ENCODE measurements around the gene GNB4. TPM values are rescaled to one million over a fixed set of nuclear protein-coding genes. Genes with fewer than 3 reads are reported as not detected.

The GNB4 gene
- total RNA-seq, 3 donors from 2014 or later: 0.58 to 1.1 (median 0.63) TPM

DNA sequence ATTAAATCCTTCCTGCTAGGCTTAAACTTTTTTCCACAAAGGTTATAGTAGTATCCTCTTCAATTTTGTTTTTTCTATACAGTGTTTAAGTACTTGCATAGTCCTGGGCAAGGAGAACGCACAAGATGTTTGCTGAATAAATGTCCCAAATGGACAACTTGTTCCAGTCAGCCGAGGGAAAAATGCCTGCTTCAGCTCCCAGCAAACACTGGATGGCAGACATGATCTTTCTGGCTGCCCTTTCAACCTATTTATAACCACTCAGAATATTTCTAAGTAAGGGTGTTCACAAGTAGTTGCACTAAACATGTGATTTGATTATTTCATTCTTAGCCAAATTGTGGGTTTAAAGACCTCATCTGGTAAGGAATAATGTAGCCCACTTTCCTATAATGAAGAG, 29.8 kb downstream of the GNB4 start:
- H3K27me3 Mint-ChIP-seq (ENCODE audit: low read depth): no peaks in the 10 kb centered on the region
- H3K4me3 Mint-ChIP-seq: no peak overlapping the region
- ATAC-seq: no peak
- no peak for DNase-seq
- no peaks in the 10 kb centered on the region for H3K4me1 Mint-ChIP-seq (ENCODE audit: low read depth)
- peaks cover 2% of the 10 kb centered on the region for H3K36me3 Mint-ChIP-seq (ENCODE audit: insufficient read depth)
- H3K9me3 Mint-ChIP-seq: no peaks in the 10 kb centered on the region

DNA sequence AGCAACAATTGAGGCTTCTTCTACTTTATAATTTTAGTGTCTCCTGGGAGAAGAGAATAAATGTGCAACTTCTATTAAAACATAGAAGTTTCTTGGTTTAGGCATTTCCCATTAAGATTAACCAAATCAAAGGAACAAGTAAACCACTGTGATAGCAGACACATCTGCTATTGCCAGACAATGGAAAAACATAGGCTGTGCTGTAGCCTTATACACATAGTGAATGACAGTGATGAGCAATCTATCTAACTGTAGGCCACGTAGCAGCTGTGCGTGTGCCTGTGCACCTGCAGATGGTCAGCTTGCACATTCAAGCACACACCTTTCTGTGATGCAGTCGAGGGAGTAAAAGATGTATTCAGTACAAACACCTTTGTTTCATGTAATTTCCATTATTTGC, 32.7 kb downstream of the GNB4 start:
- Mint-ChIP-seq H3K4me3 (no peak overlapping the region), H3K9me3 (no peaks in the 10 kb centered on the region), H3K36me3 (ENCODE audit: insufficient read depth) (peaks cover 2% of the 10 kb centered on the region), H3K4me1 (ENCODE audit: low read depth) (no peaks in the 10 kb centered on the region), H3K27me3 (ENCODE audit: low read depth) (no peaks in the 10 kb centered on the region)
- ATAC-seq (no peak), DNase-seq (no peak)

DNA sequence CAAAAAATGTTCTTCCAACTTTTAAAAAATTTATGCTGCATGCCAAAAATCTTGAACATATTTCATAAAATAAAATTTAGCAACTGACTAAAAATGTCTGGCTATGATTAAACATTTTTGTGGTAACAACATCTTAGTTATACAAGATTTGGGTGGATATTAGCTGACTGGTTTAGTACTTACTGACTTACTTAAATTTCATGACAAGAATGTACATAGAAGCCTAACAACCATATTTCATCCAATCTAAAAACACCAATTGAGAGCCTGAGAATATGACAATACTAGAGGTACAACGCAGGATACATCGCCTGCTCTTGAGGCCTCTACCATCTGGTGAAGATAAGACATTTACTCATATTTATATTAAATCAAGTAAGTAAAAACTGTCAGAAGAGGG, 34.6 kb downstream of the GNB4 start:
- no peaks in the 10 kb centered on the region for H3K9me3 Mint-ChIP-seq
- DNase-seq: no peak

DNA sequence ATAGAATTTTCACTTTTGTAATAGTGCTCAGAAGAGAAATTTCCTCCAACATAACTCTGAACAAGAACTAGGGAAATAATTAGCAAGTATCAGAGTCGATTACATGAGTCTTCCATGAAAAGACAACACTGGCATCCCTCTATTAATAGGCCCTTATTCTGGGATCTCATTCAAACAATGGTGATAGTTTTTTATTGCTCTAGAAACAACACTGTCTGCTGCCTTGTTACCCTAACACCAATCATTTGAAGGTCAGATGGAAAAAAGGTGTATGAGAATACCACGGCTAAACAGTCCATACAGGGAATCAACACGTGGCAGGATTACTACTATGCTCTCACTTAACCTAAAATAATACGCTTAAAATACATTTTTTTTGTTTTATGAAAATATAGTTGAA, 35.9 kb downstream of the GNB4 start:
- Mint-ChIP-seq H3K4me3 (no peak overlapping the region), H3K36me3 (ENCODE audit: insufficient read depth) (peaks cover 2% of the 10 kb centered on the region), H3K27me3 (ENCODE audit: low read depth) (no peaks in the 10 kb centered on the region), H3K9me3 (no peaks in the 10 kb centered on the region), H3K4me1 (ENCODE audit: low read depth) (no peaks in the 10 kb centered on the region)
- ATAC-seq (no peak), DNase-seq (no peak)

More for the DNA sequence above, 34.6 kb downstream of the GNB4 start:
- no peak for ATAC-seq
- Mint-ChIP-seq H3K4me1 (ENCODE audit: low read depth) (no peaks in the 10 kb centered on the region), H3K4me3 (no peak overlapping the region), H3K36me3 (ENCODE audit: insufficient read depth) (peaks cover 2% of the 10 kb centered on the region), H3K27me3 (ENCODE audit: low read depth) (no peaks in the 10 kb centered on the region)

DNA sequence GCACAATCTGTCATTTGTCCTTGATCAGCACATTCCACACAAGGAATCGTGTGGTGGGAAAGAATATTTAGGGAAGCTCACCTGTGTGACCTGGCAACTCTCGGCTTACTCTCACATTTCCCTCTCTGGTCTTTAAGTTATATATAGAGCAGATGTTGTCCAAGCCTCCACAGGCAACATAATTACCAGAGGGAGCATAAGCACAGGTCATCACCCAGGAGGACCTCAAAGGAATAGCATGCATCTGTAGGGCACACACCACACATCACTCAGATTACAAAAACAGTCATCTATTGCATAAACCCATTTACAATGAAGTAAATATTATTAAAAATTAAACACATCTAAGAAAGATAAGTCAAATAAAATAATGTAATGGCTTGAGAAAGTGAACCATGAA, 36.5 kb downstream of the GNB4 start:
- no peak overlapping the region for H3K4me3 Mint-ChIP-seq
- peaks cover 2% of the 10 kb centered on the region for H3K36me3 Mint-ChIP-seq (ENCODE audit: insufficient read depth)
- H3K9me3 Mint-ChIP-seq: no peaks in the 10 kb centered on the region
- no peaks in the 10 kb centered on the region for H3K27me3 Mint-ChIP-seq (ENCODE audit: low read depth)
- ATAC-seq (no peak), DNase-seq (no peak)
- H3K4me1 Mint-ChIP-seq (ENCODE audit: low read depth): no peaks in the 10 kb centered on the region

DNA sequence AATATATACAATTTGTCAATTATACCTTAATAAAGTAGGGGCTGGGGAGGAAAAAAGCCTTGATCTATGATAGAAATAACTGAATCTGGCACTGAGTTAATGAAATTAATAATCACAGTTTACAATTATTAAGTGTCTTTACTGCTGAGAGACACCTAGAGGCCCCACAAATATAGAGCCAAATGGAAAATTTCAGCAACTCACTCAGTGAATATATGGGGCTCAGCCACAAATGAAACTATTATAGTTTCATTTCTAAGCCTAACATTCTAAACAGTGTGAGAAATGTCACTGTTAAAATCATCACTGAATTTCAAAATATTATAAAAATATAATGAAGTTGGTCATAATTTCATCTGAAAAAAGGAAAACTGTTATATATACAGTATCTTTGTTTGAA, 40.3 kb downstream of the GNB4 start:
- DNase-seq (no peak), ATAC-seq (no peak)
- Mint-ChIP-seq H3K4me1 (ENCODE audit: low read depth) (no peaks in the 10 kb centered on the region), H3K27me3 (ENCODE audit: low read depth) (no peaks in the 10 kb centered on the region), H3K4me3 (no peak overlapping the region), H3K9me3 (no peaks in the 10 kb centered on the region), H3K36me3 (ENCODE audit: insufficient read depth) (no peaks in the 10 kb centered on the region)

DNA sequence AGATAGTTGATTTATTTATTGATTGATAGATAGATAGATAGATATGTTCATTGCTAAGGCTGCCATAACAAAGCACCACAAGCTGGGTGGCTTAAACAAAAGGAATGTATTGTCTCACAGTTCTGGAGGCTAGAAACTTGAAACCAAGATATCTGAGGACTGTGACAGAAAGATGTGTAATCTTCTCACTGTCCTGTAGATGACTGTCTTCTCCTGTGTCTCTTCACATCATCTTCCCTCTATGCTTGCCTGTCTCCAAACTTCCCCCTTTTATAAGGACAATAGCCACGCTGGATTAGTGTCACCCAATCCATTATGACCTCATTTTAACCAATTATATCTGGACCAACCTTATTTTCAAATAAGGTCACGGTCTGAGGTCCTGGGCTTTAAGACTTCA, 40.9 kb downstream of the GNB4 start:
- H3K27me3 Mint-ChIP-seq (ENCODE audit: low read depth): no peaks in the 10 kb centered on the region
- ATAC-seq: no peak
- H3K4me1 Mint-ChIP-seq (ENCODE audit: low read depth): no peaks in the 10 kb centered on the region
- H3K36me3 Mint-ChIP-seq (ENCODE audit: insufficient read depth): no peaks in the 10 kb centered on the region
- H3K4me3 Mint-ChIP-seq: no peak overlapping the region
- H3K9me3 Mint-ChIP-seq: no peaks in the 10 kb centered on the region
- DNase-seq: no peak

DNA sequence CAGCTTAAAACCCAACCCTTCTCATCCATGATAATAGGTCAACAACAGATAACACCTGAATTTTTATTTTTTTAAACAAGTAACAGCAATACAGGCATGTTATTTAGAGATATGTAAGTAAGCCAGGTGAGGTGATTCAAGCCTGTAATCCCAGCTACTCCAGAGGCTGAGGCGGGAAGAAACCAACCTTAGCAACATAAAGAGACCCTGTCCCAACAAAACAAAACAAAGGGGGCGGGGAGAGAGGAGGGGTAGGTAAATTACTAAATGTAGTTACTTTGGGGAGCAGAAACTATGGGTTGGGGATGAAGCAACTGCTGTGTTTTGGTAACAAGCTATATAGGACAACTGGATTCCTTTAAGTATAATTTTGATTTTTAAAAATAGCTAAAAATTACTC, 47.0 kb downstream of the GNB4 start:
- Mint-ChIP-seq H3K4me3 (no peak overlapping the region), H3K36me3 (ENCODE audit: insufficient read depth) (peaks cover 2% of the 10 kb centered on the region), H3K4me1 (ENCODE audit: low read depth) (no peaks in the 10 kb centered on the region), H3K27me3 (ENCODE audit: low read depth) (no peaks in the 10 kb centered on the region), H3K9me3 (no peaks in the 10 kb centered on the region)
- ATAC-seq: no peak
- DNase-seq: no peak

DNA sequence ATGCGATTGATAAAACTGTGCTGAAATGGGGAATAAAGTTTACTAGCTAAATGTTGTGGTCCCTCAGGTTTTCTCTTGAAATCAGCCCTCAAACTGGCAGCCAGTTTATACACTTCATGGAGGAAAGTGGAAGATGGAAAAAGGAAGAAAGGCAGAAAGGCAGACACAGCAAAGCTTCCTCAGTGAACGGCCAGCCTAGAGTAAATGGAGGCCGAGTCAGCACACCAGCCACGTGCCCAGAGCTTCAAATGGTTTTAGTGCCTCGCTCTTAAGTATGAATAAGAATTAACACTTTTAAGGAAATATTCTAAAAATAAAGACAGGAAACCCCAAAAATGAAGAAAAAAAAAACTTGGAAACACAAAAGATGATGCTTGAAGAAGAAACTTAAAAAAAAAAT, 48.3 kb downstream of the GNB4 start:
- DNase-seq (no peak), ATAC-seq (no peak)
- Mint-ChIP-seq H3K9me3 (no peaks in the 10 kb centered on the region), H3K27me3 (ENCODE audit: low read depth) (no peaks in the 10 kb centered on the region), H3K4me1 (ENCODE audit: low read depth) (no peaks in the 10 kb centered on the region), H3K36me3 (ENCODE audit: insufficient read depth) (peaks cover 2% of the 10 kb centered on the region), H3K4me3 (no peak overlapping the region)

DNA sequence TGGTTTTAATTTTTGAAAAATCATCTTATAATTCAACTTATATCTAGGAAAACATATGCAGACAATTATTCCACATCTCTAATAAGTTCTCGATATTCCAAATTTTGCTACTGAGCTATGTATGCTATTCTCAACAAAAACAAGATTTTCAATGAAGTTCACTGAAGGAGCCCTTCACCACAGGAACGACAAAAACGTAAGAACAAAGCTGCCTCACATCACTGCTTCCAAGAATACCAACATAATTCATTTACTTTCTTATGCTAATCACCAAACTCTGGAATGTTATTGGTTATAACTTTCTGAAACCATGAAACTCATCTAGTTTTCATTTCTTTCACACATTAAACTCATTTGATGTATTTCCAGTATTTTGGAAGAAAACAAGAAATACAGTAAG, 49.7 kb downstream of the GNB4 start:
- no peaks in the 10 kb centered on the region for H3K27me3 Mint-ChIP-seq (ENCODE audit: low read depth)
- no peak for DNase-seq
- no peaks in the 10 kb centered on the region for H3K9me3 Mint-ChIP-seq
- H3K36me3 Mint-ChIP-seq (ENCODE audit: insufficient read depth): peaks cover 8% of the 10 kb centered on the region
- ATAC-seq: no peak
- H3K4me3 Mint-ChIP-seq: no peak overlapping the region
- no peaks in the 10 kb centered on the region for H3K4me1 Mint-ChIP-seq (ENCODE audit: low read depth)

DNA sequence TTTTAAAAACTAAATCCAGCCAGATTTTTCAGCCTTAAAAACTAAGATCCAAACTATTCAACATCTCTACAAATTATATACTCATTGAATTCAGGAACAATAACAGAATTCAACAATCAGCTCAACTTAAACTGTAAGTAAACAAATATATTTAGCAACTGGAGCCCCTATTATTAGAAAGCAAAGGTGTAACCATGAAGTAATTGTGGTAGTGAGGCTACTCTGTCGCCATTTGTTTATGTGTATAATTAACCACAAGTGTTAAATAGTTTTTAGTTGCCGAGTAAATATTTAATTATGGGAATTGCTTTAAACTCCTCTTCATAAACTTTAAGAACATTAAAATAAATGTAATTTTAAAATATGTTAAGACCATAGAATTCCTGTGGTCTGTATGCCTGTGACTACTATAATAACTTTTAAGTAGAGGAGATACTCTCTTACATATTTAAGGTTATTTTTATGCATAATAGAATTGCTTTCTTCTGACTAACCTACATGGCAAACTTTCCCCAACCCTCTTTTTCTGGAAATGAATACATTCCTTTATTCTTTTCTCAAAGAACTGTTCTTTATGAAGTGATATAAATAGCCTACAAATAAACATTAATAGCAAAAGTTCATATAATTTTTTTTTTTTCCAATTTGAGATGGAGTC, 52.6 kb downstream of the GNB4 start:
- Mint-ChIP-seq H3K4me3 (no peak overlapping the region), H3K4me1 (ENCODE audit: low read depth) (no peaks in the 10 kb centered on the region), H3K27me3 (ENCODE audit: low read depth) (no peaks in the 10 kb centered on the region), H3K9me3 (no peaks in the 10 kb centered on the region), H3K36me3 (ENCODE audit: insufficient read depth) (peaks cover 15% of the 10 kb centered on the region)
- ATAC-seq (no peak), DNase-seq (no peak)

DNA sequence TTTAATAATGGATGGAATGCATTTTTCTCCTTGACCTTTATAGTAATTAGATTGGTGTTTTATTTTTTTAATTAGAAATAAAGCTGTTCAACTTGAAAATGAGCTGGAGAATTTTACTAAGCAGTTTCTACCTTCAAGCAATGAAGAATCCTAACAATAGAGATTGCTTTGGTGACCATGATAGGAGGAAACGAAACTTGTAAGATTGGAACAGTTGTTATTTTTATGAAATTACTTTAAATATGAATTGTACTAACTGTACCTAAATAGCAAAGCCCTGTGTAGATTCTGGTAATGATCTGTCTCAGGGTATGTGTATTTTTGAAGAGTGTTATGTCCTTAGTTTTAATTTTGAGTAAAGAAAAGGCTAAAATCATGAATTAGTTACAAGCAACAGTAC, 59.4 kb downstream of the GNB4 start:
- Mint-ChIP-seq H3K9me3 (no peaks in the 10 kb centered on the region), H3K4me1 (ENCODE audit: low read depth) (no peaks in the 10 kb centered on the region), H3K4me3 (no peak overlapping the region), H3K27me3 (ENCODE audit: low read depth) (no peaks in the 10 kb centered on the region), H3K36me3 (ENCODE audit: insufficient read depth) (peaks cover 35% of the 10 kb centered on the region)
- no peak for DNase-seq
- no peak for ATAC-seq

DNA sequence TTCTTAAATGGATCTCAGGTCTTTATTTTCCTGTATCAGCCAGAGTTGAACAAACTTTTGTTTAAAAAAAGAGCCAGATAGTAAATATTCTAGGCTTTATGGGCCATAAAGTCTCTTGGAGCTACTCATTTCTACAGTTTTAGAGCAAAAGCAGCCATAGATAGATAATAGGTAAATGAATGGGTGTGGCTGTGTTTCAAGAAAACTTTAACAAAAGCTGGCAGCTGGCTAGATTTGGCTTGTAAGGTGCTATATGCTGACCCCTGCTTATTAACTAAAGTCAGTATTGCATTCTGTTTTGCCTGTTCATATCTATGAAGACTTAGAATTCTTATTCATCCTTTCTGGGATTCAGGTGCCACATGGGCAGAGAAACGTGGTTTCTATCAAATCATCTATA, 74.8 kb downstream of the GNB4 start:
- peaks cover 27% of the 10 kb centered on the region for H3K36me3 Mint-ChIP-seq (ENCODE audit: insufficient read depth)
- no peaks in the 10 kb centered on the region for H3K9me3 Mint-ChIP-seq
- DNase-seq (no peak), ATAC-seq (no peak)
- no peak overlapping the region for H3K4me3 Mint-ChIP-seq
- H3K27me3 Mint-ChIP-seq (ENCODE audit: low read depth): no peaks in the 10 kb centered on the region
- H3K4me1 Mint-ChIP-seq (ENCODE audit: low read depth): no peaks in the 10 kb centered on the region

DNA sequence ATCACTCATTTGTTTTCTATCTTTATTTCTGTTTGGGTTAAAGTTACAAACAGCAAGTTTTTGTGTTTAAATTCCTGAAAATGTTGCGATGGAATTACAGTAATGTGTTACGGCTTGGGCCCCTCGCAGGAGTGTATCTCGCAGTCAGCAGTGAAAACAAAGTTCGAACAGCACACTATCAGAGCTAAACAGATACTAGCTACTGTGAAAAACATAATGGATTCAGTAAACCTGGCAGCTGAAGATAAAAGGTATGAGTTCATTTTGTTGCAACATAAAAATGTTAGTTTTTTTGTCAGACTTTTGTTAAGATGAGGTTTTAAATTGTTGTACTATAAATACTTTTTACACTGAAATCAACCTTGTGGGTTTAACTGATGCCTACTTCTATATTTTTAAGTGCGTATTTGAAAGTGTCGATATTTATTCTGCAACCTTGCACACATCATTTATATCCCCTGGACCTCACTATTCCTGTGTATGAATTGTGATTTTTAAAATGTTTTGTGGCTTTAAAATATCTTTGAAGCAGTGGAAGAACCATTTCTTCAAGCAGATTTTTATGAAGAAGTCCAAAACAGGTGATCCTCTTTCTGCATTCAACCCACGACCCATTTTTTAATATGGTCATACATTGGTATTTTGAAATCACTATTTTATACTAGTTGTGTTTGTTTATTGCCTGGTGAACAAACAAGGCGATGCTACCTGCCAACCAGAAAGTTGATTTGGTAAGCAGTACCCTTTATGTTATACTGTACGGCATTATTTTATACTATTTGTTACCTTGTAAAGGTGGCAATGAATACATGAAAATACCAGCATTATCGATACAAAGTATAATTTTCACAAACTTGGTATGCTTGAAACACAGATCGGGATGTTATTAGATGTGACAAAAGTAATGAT, 75.9 kb downstream of the GNB4 start:
- H3K9me3 Mint-ChIP-seq: no peaks in the 10 kb centered on the region
- H3K4me3 Mint-ChIP-seq: no peak overlapping the region
- no peaks in the 10 kb centered on the region for H3K4me1 Mint-ChIP-seq (ENCODE audit: low read depth)
- no peak for DNase-seq
- no peaks in the 10 kb centered on the region for H3K27me3 Mint-ChIP-seq (ENCODE audit: low read depth)
- no peak for ATAC-seq
- peaks cover 31% of the 10 kb centered on the region for H3K36me3 Mint-ChIP-seq (ENCODE audit: insufficient read depth)

DNA sequence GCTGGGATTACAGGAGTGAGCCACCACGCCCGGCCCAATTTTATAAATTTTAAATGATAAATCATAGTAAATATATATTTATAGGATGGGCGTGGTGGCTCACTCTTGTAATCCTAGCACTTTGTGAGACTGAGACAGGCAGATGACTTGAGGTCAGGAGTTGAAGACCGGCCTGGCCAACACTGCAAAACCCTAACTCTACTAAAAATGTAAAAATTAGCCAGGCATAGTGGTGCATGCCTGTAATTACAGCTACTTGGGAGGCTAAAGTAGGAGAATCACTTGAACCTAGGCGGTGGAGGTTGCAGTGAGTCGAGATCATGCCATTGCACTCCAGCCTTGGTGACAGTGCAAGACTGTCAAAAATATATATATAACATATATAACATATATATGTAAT, 77.3 kb downstream of the GNB4 start:
- peaks cover 26% of the 10 kb centered on the region for H3K36me3 Mint-ChIP-seq (ENCODE audit: insufficient read depth)
- no peak overlapping the region for H3K4me3 Mint-ChIP-seq
- H3K27me3 Mint-ChIP-seq (ENCODE audit: low read depth): no peaks in the 10 kb centered on the region

More for the DNA sequence above, 77.3 kb downstream of the GNB4 start:
- Mint-ChIP-seq H3K4me1 (ENCODE audit: low read depth) (no peaks in the 10 kb centered on the region), H3K9me3 (no peaks in the 10 kb centered on the region)
- DNase-seq (no peak), ATAC-seq (no peak)
